ENCODE data around the gene POU3F3.

The POU3F3 gene

DNA sequence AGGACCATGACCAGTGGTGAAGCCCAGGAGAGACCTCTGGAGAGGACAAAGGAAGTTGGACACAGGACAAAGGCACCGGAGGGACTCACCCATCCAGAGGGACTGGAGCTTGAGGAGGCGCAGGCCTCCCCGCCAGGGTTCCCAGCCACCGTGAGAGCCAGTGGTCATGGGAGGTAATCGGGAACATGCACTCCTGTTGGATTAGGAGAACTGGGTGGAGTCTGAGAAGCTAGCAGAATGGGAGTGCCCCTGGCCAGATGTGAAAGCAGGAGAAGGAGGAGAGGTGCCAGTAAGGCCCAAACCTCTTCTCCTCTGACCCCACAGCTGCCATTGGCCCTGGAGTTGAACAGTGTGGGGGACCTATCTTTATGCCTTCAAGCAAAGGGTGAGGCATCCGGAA is 20.3 kb downstream of the POU3F3 start:
- DNase-seq = no peak
- TF ChIP-seq, protein P1, sequence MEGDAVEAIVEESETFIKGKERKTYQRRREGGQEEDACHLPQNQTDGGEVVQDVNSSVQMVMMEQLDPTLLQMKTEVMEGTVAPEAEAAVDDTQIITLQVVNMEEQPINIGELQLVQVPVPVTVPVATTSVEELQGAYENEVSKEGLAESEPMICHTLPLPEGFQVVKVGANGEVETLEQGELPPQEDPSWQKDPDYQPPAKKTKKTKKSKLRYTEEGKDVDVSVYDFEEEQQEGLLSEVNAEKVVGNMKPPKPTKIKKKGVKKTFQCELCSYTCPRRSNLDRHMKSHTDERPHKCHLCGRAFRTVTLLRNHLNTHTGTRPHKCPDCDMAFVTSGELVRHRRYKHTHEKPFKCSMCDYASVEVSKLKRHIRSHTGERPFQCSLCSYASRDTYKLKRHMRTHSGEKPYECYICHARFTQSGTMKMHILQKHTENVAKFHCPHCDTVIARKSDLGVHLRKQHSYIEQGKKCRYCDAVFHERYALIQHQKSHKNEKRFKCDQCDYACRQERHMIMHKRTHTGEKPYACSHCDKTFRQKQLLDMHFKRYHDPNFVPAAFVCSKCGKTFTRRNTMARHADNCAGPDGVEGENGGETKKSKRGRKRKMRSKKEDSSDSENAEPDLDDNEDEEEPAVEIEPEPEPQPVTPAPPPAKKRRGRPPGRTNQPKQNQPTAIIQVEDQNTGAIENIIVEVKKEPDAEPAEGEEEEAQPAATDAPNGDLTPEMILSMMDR (IDR thresholded peaks at IDR 0.05) = no peak
- intact Hi-C loops (cut with DNase I; ENCODE audit: low total_unique reads) = no loop called here
- Histone ChIP-seq H3K9me3 (no peaks in the 10 kb centered on the region), H3K27me3 (peaks cover 0 to 72% of the 10 kb centered on the region in 2 donors), H3K4me1 (peaks cover 0 to 20% (median 16%) of the 10 kb centered on the region in 4 donors), H3K36me3 (no peaks in the 10 kb centered on the region), H3K27ac (no peak overlapping the region), H3K4me3 (no peak overlapping the region)

DNA sequence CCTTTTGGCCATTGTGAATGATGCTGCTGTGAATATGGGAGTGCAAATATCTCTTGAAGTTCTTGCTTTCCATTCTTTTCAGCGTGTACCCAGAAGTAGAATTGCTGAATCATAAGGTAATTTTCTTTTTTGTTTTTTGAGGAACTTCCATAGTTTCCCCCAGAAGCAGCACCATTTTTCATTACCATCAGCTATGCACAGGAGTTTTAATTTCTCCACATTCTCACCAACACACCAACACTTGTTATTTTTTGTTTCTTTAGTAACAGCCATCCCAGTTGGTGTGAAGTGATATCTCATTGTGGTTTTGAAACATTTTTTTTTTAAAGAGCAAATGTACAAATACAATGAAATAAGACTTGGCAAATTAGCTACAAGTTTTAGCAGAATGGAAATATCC is 21.3 kb downstream of the POU3F3 start:
- Histone ChIP-seq H3K36me3 (no peaks in the 10 kb centered on the region), H3K4me1 (peaks cover 0 to 20% (median 16%) of the 10 kb centered on the region in 4 donors), H3K27ac (no peak overlapping the region), H3K27me3 (peaks cover 0 to 68% of the 10 kb centered on the region in 2 donors), H3K9me3 (no peaks in the 10 kb centered on the region), H3K4me3 (no peak overlapping the region)
- TF ChIP-seq, protein P1 (IDR thresholded peaks at IDR 0.05) = no peak
- no peak for DNase-seq
- intact Hi-C loops (cut with DNase I; ENCODE audit: low total_unique reads) = no loop called here

DNA sequence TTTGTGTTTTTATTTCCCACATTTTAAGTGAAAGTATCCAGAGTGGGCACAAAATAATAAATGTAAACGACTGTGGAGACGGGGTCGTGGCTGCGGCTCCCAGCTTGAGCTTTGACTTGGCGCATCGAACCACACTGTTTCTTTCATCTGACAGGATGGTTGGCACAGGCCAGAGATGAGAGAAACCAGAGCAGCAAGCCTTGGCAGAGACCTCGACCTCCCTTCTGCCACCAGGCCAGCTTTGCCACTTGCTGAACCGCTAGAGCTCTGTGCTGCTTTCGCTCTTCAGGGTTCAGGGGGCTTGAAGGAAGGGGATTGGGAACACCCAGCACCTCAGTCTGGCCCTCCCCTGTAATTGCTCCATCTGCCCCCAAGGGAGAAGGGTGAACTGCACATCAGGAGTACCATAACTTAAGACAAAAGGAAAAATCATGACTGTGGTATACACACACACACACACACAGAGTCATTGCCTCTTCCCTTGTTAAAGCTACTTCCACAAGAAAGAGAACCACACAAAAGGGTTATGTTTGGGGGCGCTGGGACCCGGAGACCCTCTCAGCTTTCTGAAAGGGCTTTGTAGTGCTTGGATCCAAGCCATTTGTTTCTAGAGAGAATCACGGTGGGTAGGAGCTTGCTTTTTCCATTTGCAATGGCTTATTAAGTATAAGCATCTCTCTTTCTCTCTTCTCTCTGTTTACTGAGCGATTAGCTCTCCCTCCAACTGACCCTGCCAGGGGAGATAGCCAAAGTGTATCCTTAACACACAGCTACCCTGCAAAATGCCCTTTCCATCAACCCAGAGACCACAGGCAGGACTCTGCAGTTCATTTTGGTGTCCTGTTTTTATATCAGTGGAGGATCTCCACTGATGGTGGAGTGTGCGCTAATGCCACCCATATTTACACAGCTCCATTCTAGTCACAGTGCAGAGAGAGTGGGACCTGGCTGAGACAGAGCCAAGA is 23.0 kb downstream of the POU3F3 start:
- H3K27ac ChIP-seq = no peak overlapping the region
- DNase-seq = no peak

GRCh38 chr2:104878863-104879512 is 25.1 kb downstream of the POU3F3 start:
- H3K36me3 ChIP-seq = no peaks in the 10 kb centered on the region
- intact Hi-C loops (cut with DNase I; ENCODE audit: low total_unique reads) = no loop called here
- no peak overlapping the region for H3K4me3 ChIP-seq
- TF ChIP-seq, protein P1 (IDR thresholded peaks at IDR 0.05) = no peak
- H3K27ac ChIP-seq = no peak overlapping the region
- DNase-seq = no peak
- no peaks in the 10 kb centered on the region for H3K9me3 ChIP-seq
- H3K4me1 ChIP-seq = no peaks in the 10 kb centered on the region
- peaks cover 0 to 51% of the 10 kb centered on the region in 2 donors for H3K27me3 ChIP-seq

More for the DNA sequence above, 23.0 kb downstream of the POU3F3 start:
- Histone ChIP-seq H3K4me1 (peaks cover 0 to 17% (median 15%) of the 10 kb centered on the region in 4 donors), H3K4me3 (no peak overlapping the region), H3K9me3 (no peaks in the 10 kb centered on the region), H3K36me3 (no peaks in the 10 kb centered on the region), H3K27me3 (peaks cover 0 to 62% of the 10 kb centered on the region in 2 donors)
- intact Hi-C loops (cut with DNase I; ENCODE audit: low total_unique reads) = no loop called here
- TF ChIP-seq, protein P1 (IDR thresholded peaks at IDR 0.05) = no peak

DNA sequence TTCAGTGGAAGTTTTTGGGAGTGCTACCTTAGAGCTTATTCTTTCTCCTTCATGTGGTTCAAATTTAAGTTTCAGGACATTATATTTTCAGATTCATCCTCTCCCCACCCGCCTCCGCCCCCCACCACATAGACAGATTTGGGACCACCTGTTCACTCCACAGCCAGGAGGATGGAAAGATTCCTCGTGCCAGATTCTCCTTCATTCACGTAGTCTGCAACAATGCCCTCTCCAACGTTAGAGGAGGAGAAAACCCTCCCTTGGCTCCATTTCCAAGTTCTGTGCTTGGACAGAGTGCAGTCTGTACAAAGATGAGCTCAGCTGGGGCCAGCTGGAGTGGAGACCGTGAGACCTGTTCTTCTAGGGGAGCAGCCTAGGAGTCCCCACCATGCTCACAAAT is 26.2 kb downstream of the POU3F3 start:
- no peak for DNase-seq

More for the DNA sequence above, 26.2 kb downstream of the POU3F3 start:
- intact Hi-C loops (cut with DNase I; ENCODE audit: low total_unique reads) = no loop called here
- Histone ChIP-seq H3K9me3 (no peaks in the 10 kb centered on the region), H3K4me3 (no peak overlapping the region), H3K36me3 (no peaks in the 10 kb centered on the region), H3K27ac (no peak overlapping the region), H3K27me3 (peaks cover 0 to 48% of the 10 kb centered on the region in 2 donors), H3K4me1 (no peaks in the 10 kb centered on the region)
- TF ChIP-seq, protein P1 (IDR thresholded peaks at IDR 0.05) = no peak

All from tibial artery (tissue), 4 donors.